GM23338 (cell line): ENCODE results near the gene TMEM30A.

Source experiments
- EZH2 ChIP-seq: fragments of 200-600 bp; sonication (generic); IDR thresholded peaks from one replicate; pipeline ENCODE4 v1.8.0; 2017; ENCODE audit warnings: antibody characterized with exemption, mild to moderate bottlenecking, low read depth; ENCODE audit not compliant: unreplicated experiment
- EZH2phosphoT487 ChIP-seq: fragments of 200-600 bp; sonication (generic); IDR thresholded peaks from one replicate; pipeline ENCODE4 v1.8.1; 2018; ENCODE audit warnings: antibody characterized with exemption; ENCODE audit not compliant: unreplicated experiment
- JUNB ChIP-seq: IDR thresholded peaks from one replicate; pipeline ENCODE4 v1.6.1; 2016; ENCODE audit warnings: antibody characterized with exemption; ENCODE audit not compliant: unreplicated experiment
- POLR2AphosphoS5 ChIP-seq: IDR thresholded peaks from 2 replicates; pipeline ENCODE4 v1.6.1; 2016; ENCODE audit warnings: antibody characterized with exemption, low read depth
- ZNF462 ChIP-seq: fragments of 250-450 bp; sonication (Bioruptor Pico); IDR thresholded peaks from 2 replicates; pipeline ENCODE4 v1.5.0; 2020; ENCODE audit warnings: mild to moderate bottlenecking, moderate library complexity
- TF ChIP-seq, protein P1 (sequence below), 2 experiments: fragments of 200-600 bp in 1 of 2; sonication (generic) in 1 of 2; conservative IDR thresholded peaks; 2 replicates each; pipeline versions ENCODE4 v1.5.1 to v1.6.1; 2016 to 2017; ENCODE audit warnings: antibody characterized with exemption in 2 of 2, low read depth in 2 of 2, mild to moderate bottlenecking in 2 of 2, moderate library complexity in 1 of 2

DNA sequence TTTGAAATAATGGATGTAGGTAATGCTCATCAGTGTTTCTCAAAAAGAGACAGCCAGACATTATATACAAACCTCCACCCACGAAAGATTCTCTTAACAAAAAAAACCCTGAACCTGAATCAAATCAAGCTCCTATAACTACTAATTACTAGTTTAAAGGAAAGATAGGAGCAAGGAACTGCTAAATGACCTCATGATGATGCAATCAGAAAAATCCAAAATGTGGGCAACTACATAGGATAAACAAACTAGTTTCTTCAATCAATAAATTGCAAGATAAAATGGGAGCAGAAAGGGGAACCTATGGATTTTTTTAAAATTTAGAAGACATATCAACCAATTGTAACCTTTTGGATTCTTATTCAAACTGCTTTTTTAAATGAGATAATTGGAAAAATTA is 43.2 kb upstream of the TMEM30A start:
- TF ChIP-seq ZNF462 (CRISPR knock-in tag) = no peak
- TF ChIP-seq, protein P1, sequence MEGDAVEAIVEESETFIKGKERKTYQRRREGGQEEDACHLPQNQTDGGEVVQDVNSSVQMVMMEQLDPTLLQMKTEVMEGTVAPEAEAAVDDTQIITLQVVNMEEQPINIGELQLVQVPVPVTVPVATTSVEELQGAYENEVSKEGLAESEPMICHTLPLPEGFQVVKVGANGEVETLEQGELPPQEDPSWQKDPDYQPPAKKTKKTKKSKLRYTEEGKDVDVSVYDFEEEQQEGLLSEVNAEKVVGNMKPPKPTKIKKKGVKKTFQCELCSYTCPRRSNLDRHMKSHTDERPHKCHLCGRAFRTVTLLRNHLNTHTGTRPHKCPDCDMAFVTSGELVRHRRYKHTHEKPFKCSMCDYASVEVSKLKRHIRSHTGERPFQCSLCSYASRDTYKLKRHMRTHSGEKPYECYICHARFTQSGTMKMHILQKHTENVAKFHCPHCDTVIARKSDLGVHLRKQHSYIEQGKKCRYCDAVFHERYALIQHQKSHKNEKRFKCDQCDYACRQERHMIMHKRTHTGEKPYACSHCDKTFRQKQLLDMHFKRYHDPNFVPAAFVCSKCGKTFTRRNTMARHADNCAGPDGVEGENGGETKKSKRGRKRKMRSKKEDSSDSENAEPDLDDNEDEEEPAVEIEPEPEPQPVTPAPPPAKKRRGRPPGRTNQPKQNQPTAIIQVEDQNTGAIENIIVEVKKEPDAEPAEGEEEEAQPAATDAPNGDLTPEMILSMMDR (conservative IDR thresholded peaks at IDR 0.05; ENCODE audit: low read depth in 2 of 2) = no peak
- no peak for TF ChIP-seq EZH2
- TF ChIP-seq POLR2AphosphoS5 = no peak
- no peak for TF ChIP-seq JUNB
- TF ChIP-seq EZH2phosphoT487 = no peak
